HepG2 (cell line): ENCODE measurements around the gene ZMYND10. TPM values are rescaled to one million over a fixed set of nuclear protein-coding genes. Genes with fewer than 3 reads are reported as not detected.

Source experiments
- EHMT2 ChIP-seq: fragments of 200-600 bp; sonication (generic); IDR thresholded peaks from 2 replicates; pipeline ENCODE4 v1.7.0; 2017; ENCODE audit warnings: antibody characterized with exemption, low read depth, low read length, borderline replicate concordance
- FLYWCH1 ChIP-seq: sonication (generic); formaldehyde crosslinking; IDR thresholded peaks from 2 replicates; pipeline ENCODE4 v1.8.1; 2023; ENCODE audit warnings: mild to moderate bottlenecking, missing genetic modification reagents
- KMT2B ChIP-seq: IDR thresholded peaks from 2 replicates; pipeline ENCODE4 v1.6.1; 2016; ENCODE audit warnings: missing genetic modification reagents, missing compliant biosample characterization
- MTA1 ChIP-seq: sonication (generic); formaldehyde crosslinking; IDR thresholded peaks from 2 replicates; pipeline ENCODE4 v1.4.0; 2020; ENCODE audit warnings: missing genetic modification reagents, mild to moderate bottlenecking, borderline replicate concordance
- MTA3 ChIP-seq: sonication (generic); formaldehyde crosslinking; IDR thresholded peaks from 2 replicates; pipeline ENCODE4 v1.4.0; 2020; ENCODE audit warnings: missing genetic modification reagents
- MTF1 ChIP-seq: sonication (generic); formaldehyde crosslinking; IDR thresholded peaks from 2 replicates; pipeline ENCODE4 v1.5.0; 2020; ENCODE audit warnings: missing genetic modification reagents
- NR2F1 ChIP-seq, 2 experiments: fragments of 450-650 bp in 1 of 2; formaldehyde crosslinking in 1 of 2; IDR thresholded peaks; 2 replicates each; pipeline versions ENCODE4 v1.5.0 to v1.6.1; 2016 to 2020; ENCODE audit warnings: mild to moderate bottlenecking in 1 of 2, missing compliant biosample characterization in 1 of 2, missing genetic modification reagents in 1 of 2, moderate library complexity in 1 of 2
- POLR2AphosphoS2 ChIP-seq: IDR thresholded peaks from 2 replicates; pipeline ENCODE4 v1.6.1; 2011; ENCODE audit warnings: low read depth, low read length, improper control_type of control experiment
- PTBP1 ChIP-seq: fragments of 200-400 bp; formaldehyde crosslinking; IDR thresholded peaks from 2 replicates; pipeline ENCODE4 v1.6.1; 2018; ENCODE audit warnings: low read length, low read depth; ENCODE audit not compliant: poor library complexity, severe bottlenecking
- RXRA ChIP-seq: sonication (generic); formaldehyde crosslinking; IDR thresholded peaks from 2 replicates; pipeline ENCODE4 v1.5.1; 2020; ENCODE audit warnings: missing genetic modification reagents
- TEAD2 ChIP-seq: sonication (generic); formaldehyde crosslinking; IDR thresholded peaks from 2 replicates; pipeline ENCODE4 v1.9.0; 2021; ENCODE audit warnings: missing genetic modification reagents
- ZBTB7B ChIP-seq: sonication (generic); formaldehyde crosslinking; IDR thresholded peaks from 2 replicates; pipeline ENCODE4 v1.4.0; 2020; ENCODE audit warnings: missing genetic modification reagents
- ZC3H4 ChIP-seq: sonication (generic); formaldehyde crosslinking; IDR thresholded peaks from 2 replicates; pipeline ENCODE4 v1.4.0; 2020; ENCODE audit warnings: missing genetic modification reagents, borderline replicate concordance
- ZNF260 ChIP-seq: sonication (generic); formaldehyde crosslinking; IDR thresholded peaks from 2 replicates; pipeline ENCODE4 v1.4.0; 2020; ENCODE audit warnings: missing genetic modification reagents, low read depth, mild to moderate bottlenecking, borderline replicate concordance
- ZNF510 ChIP-seq: sonication (generic); formaldehyde crosslinking; IDR thresholded peaks from 2 replicates; pipeline ENCODE4 v1.4.0; 2020; ENCODE audit warnings: low read depth, mild to moderate bottlenecking, missing genetic modification reagents
- ZNF546 ChIP-seq: sonication (generic); formaldehyde crosslinking; conservative IDR thresholded peaks from 2 replicates; pipeline ENCODE4 v1.8.1; 2023; ENCODE audit warnings: mild to moderate bottlenecking, missing genetic modification reagents
- ZNF879 ChIP-seq: sonication (generic); formaldehyde crosslinking; IDR thresholded peaks from 2 replicates; pipeline ENCODE4 v1.8.1; 2023; ENCODE audit warnings: missing genetic modification reagents
- polyA plus RNA-seq, 8 experiments: library from polyadenylated mRNA; depleted of rRNA in 3 of 8; stranded (reverse) in 7 of 8; unstranded in 1 of 8; fragments of >200 nt; fragmentation: Illumina TruSeq in 4 of 8; extraction: Trizol in 4 of 8; gene quantifications; 2 replicates each; pipeline versions ENCODE4 v1.2.1 to v1.2.3, GENCODE V29; 2011 to 2016; ENCODE audit warnings: low read depth in 4 of 8, missing spikeins in 1 of 8, mixed read lengths in 1 of 8; ENCODE audit not compliant: insufficient read depth in 1 of 8
- total RNA-seq, 5 experiments: library from RNA; depleted of rRNA; stranded (reverse); fragments of >200 nt; fragmentation: Illumina TruSeq; extraction: Trizol; gene quantifications; 2 replicates each; pipeline ENCODE4 v1.2.3, GENCODE V29; 2016; ENCODE audit warnings: low read depth in 1 of 5
- TF ChIP-seq, protein P1 (sequence below): sonication (generic); formaldehyde crosslinking; IDR thresholded peaks from 2 replicates; pipeline ENCODE4 v1.9.0; 2021; ENCODE audit warnings: missing genetic modification reagents, mild to moderate bottlenecking, borderline replicate concordance
- TF ChIP-seq, protein P2 (sequence below): sonication (generic); formaldehyde crosslinking; IDR thresholded peaks from 2 replicates; pipeline ENCODE4 v1.5.0; 2020; ENCODE audit warnings: mild to moderate bottlenecking, missing genetic modification reagents
- TF ChIP-seq, protein P3 (sequence below): IDR thresholded peaks from 2 replicates; pipeline ENCODE4 v1.6.1; 2016; ENCODE audit warnings: low read depth
- TF ChIP-seq, protein P4 (sequence below): sonication (generic); formaldehyde crosslinking; IDR thresholded peaks from 2 replicates; pipeline ENCODE4 v1.8.1; 2023; ENCODE audit warnings: mild to moderate bottlenecking, missing genetic modification reagents, borderline replicate concordance
- TF ChIP-seq, protein P5 (sequence below): sonication (generic); formaldehyde crosslinking; IDR thresholded peaks from 2 replicates; pipeline ENCODE4 v1.4.0; 2020; ENCODE audit warnings: mild to moderate bottlenecking, missing genetic modification reagents

The ZMYND10 gene
- total and polyA plus RNA-seq, 2 of the 13 experiments (the other 11 are each of a cell fraction or from before 2014, with no cell fraction given), result 0.60 to 0.74 TPM

DNA sequence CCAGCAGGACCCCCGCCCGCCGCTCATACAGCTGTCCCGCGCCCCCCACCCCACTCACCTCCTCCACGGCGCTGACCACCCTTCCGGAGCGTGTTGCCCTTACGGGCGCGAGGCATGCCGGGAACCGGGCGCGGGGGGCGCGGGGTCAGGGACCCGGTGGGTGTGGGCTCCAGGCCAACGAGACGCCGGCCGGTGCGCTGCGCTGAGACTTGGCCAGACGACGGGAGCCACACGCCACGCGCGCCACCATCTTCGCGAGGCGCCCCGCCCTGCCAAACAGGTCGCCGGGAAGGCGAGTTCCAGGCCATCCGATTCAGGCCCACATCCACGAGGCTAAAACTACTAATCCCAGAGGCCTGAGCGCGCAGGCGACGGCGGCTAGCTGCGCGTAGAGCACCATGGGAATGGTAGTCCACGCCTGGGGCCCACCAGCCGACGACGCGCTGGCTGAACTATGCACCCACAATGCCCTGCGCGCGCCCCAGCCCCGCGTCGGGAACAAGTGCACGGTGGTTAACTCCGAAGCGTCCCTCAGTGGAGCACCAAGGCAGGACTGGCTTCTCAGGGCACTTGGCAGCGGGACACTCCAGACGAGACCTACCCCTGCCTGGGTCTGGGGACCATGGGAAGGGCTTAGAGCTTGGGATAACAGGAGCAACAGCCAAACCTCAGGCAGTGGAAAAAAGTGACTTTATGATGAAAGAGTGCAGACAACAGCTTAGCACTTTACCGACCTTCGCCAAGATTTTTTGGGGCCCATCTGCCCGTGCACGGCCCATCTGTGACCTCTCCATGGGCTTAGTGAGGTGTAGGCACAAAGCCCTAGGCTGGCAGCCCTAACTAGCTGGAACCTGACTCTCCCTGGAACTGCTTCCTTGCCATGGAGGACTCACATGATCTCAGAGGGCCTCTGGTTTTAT lies 53.1 kb downstream of the ZMYND10 start, which contains the start of gene IFRD2 (continued):
- TF ChIP-seq MTA3 (CRISPR knock-in tag) (no peak), NR2F1 (CRISPR knock-in tag; IDR thresholded peaks at IDR 0.05) (0 out of 4 replicates have a peak, but pooled peaks of 1 of the 2 experiments have one; percentile 16), FLYWCH1 (CRISPR knock-in tag) (no peak), ZC3H4 (CRISPR knock-in tag) (no peak; the same call in 1 of the 2 replicates), ZBTB7B (CRISPR knock-in tag) (peak; percentile 47; the same call in 1 of the 2 replicates), POLR2AphosphoS2 (no peak), ZNF260 (CRISPR knock-in tag) (no peak), ZNF879 (no peak), KMT2B (CRISPR knock-in tag) (no peak), MTA1 (CRISPR knock-in tag) (peak; percentile 26; the same call in 1 of the 2 replicates), PTBP1 (no peak), EHMT2 (no peak), TEAD2 (CRISPR knock-in tag) (no peak), RXRA (peak; percentile 60; the same call in 1 of the 2 replicates), MTF1 (CRISPR knock-in tag) (no peak), ZNF510 (CRISPR knock-in tag) (peak; percentile 35; the same call in 1 of the 2 replicates), ZNF546 (no peak)
- TF ChIP-seq, protein P1, sequence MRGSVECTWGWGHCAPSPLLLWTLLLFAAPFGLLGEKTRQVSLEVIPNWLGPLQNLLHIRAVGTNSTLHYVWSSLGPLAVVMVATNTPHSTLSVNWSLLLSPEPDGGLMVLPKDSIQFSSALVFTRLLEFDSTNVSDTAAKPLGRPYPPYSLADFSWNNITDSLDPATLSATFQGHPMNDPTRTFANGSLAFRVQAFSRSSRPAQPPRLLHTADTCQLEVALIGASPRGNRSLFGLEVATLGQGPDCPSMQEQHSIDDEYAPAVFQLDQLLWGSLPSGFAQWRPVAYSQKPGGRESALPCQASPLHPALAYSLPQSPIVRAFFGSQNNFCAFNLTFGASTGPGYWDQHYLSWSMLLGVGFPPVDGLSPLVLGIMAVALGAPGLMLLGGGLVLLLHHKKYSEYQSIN, result no peak
- TF ChIP-seq, protein P2, sequence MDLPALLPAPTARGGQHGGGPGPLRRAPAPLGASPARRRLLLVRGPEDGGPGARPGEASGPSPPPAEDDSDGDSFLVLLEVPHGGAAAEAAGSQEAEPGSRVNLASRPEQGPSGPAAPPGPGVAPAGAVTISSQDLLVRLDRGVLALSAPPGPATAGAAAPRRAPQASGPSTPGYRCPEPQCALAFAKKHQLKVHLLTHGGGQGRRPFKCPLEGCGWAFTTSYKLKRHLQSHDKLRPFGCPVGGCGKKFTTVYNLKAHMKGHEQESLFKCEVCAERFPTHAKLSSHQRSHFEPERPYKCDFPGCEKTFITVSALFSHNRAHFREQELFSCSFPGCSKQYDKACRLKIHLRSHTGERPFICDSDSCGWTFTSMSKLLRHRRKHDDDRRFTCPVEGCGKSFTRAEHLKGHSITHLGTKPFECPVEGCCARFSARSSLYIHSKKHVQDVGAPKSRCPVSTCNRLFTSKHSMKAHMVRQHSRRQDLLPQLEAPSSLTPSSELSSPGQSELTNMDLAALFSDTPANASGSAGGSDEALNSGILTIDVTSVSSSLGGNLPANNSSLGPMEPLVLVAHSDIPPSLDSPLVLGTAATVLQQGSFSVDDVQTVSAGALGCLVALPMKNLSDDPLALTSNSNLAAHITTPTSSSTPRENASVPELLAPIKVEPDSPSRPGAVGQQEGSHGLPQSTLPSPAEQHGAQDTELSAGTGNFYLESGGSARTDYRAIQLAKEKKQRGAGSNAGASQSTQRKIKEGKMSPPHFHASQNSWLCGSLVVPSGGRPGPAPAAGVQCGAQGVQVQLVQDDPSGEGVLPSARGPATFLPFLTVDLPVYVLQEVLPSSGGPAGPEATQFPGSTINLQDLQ (CRISPR knock-in tag), result no peak
- TF ChIP-seq, protein P3, sequence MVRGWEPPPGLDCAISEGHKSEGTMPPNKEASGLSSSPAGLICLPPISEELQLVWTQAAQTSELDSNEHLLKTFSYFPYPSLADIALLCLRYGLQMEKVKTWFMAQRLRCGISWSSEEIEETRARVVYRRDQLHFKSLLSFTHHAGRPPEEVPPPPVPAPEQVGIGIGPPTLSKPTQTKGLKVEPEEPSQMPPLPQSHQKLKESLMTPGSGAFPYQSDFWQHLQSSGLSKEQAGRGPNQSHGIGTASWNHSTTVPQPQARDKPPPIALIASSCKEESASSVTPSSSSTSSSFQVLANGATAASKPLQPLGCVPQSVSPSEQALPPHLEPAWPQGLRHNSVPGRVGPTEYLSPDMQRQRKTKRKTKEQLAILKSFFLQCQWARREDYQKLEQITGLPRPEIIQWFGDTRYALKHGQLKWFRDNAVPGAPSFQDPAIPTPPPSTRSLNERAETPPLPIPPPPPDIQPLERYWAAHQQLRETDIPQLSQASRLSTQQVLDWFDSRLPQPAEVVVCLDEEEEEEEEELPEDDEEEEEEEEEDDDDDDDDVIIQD (CRISPR knock-in tag), result peak; percentile 22; the same call in 1 of the 2 replicates
- TF ChIP-seq, protein P4, sequence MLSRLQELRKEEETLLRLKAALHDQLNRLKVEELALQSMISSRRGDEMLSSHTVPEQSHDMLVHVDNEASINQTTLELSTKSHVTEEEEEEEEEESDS (CRISPR knock-in tag), result no peak
- TF ChIP-seq, protein P5, sequence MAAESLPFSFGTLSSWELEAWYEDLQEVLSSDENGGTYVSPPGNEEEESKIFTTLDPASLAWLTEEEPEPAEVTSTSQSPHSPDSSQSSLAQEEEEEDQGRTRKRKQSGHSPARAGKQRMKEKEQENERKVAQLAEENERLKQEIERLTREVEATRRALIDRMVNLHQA (CRISPR knock-in tag), result no peak
